Chondrocyte (in vitro differentiated cells): ENCODE results near the gene CENATAC. TPM values are rescaled to one million over a fixed set of nuclear protein-coding genes. Genes with fewer than 3 reads are reported as not detected.
"Not testable (repeated sequence)": the region's sequence is repeated elsewhere in the genome, so short reads cannot be mapped to it uniquely, and the experiment has no call there.

ENCODE experiments used
- DNase-seq: peaks from one replicate; pipeline ENCODE4 v3.0.0; 2021; ENCODE audit warnings: mixed read lengths, low spot score
- H3K27ac Mint-ChIP-seq: one replicate; pipeline ENCODE4 v1.8.0; 2021; ENCODE audit warnings: mild to moderate bottlenecking, moderate library complexity, mixed read lengths; ENCODE audit not compliant: unreplicated experiment
- H3K27me3 Mint-ChIP-seq: 2 replicates; pipeline ENCODE4 v1.8.0; 2021; ENCODE audit warnings: low read depth, mixed read lengths
- H3K36me3 Mint-ChIP-seq: 2 replicates; pipeline ENCODE4 v1.8.0; 2021; ENCODE audit warnings: low read depth, mixed read lengths
- H3K4me1 Mint-ChIP-seq: 2 replicates; pipeline ENCODE4 v1.8.0; 2021; ENCODE audit warnings: low read depth, mild to moderate bottlenecking, mixed read lengths
- H3K4me3 Mint-ChIP-seq: one replicate; pipeline ENCODE4 v1.8.0; 2021; ENCODE audit warnings: mild to moderate bottlenecking, moderate library complexity, mixed read lengths; ENCODE audit not compliant: unreplicated experiment
- H3K9me3 Mint-ChIP-seq: 2 replicates; pipeline ENCODE4 v1.8.0; 2021; ENCODE audit warnings: low read depth, mixed read lengths
- long read RNA-seq: library from polyadenylated mRNA; stranded (forward); transcript quantifications from one replicate; pipeline ENCODE4 v2.0.0, GENCODE V29; 2021
- total RNA-seq: library from RNA; stranded (reverse); gene quantifications from 3 replicates; pipeline ENCODE4 v1.2.1, GENCODE V29; 2021
- TF ChIP-seq, protein P1 (sequence below): fragments of 200-600 bp; sonication (generic); IDR thresholded peaks from 2 replicates; pipeline ENCODE4 v1.5.0; 2021; ENCODE audit warnings: antibody characterized with exemption, mild to moderate bottlenecking, moderate library complexity

The CENATAC gene, protein sequence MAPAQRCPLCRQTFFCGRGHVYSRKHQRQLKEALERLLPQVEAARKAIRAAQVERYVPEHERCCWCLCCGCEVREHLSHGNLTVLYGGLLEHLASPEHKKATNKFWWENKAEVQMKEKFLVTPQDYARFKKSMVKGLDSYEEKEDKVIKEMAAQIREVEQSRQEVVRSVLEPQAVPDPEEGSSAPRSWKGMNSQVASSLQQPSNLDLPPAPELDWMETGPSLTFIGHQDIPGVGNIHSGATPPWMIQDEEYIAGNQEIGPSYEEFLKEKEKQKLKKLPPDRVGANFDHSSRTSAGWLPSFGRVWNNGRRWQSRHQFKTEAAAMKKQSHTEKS
- total RNA-seq = 16.6 to 30.0 TPM (median 16.7 TPM) in 3 replicates
- long read RNA-seq, partial matches to known transcripts = 2 of 7 reads
- long read RNA-seq, other reads (novel, unspliced or antisense) = 3 of 7 reads

DNA sequence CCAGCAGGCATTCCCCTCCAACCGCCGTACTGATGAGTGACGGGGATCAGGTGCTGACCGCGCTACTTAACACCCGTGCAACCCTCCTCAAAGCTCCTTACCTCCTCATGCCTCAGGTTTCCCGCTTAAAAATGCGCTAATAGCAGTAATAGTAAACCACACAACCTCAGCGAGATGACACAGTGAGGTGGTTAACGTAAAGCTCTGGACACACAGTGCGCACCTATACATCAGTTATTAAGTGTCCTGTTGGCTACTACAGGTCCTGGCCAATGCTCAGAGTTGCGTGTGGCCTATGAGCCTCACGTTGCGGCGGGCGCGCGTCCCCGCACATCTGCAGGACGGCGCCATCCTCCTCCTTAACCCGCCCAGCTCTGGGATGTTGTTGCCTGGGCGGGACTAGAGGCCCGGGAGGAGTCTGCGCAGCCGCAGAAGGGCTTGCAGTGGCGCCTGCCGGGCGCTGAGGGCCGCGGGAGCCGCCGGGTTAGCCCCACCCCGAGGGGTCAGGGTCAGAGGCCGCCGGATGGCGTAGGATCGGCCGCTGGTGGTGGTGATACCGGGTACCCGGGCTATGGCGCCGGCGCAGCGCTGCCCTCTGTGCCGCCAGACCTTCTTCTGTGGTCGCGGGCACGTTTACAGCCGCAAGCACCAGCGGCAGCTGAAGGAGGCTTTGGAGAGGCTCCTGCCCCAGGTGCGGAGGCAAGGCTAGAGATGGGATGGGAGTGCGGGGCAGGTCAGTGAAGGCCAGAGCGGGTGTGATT is at the start of gene CENATAC:
CENATAC (plus strand) TSS at position 512 of the 761 bp plus-strand sequence; CDS start at position 572, 60 bp downstream.
- DNase-seq = peak; percentile 96
- Mint-ChIP-seq H3K4me1 (peaks cover 32% of the 10 kb centered on the region), H3K36me3 (peaks cover 2% of the 10 kb centered on the region), H3K27ac (peak within 1 kb of the TSS; percentile 90), H3K27me3 (no peaks in the 10 kb centered on the region), H3K9me3 (no peaks in the 10 kb centered on the region), H3K4me3 (peak within 1 kb of the TSS; percentile 96)
- TF ChIP-seq, protein P1, sequence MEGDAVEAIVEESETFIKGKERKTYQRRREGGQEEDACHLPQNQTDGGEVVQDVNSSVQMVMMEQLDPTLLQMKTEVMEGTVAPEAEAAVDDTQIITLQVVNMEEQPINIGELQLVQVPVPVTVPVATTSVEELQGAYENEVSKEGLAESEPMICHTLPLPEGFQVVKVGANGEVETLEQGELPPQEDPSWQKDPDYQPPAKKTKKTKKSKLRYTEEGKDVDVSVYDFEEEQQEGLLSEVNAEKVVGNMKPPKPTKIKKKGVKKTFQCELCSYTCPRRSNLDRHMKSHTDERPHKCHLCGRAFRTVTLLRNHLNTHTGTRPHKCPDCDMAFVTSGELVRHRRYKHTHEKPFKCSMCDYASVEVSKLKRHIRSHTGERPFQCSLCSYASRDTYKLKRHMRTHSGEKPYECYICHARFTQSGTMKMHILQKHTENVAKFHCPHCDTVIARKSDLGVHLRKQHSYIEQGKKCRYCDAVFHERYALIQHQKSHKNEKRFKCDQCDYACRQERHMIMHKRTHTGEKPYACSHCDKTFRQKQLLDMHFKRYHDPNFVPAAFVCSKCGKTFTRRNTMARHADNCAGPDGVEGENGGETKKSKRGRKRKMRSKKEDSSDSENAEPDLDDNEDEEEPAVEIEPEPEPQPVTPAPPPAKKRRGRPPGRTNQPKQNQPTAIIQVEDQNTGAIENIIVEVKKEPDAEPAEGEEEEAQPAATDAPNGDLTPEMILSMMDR = no peak

DNA sequence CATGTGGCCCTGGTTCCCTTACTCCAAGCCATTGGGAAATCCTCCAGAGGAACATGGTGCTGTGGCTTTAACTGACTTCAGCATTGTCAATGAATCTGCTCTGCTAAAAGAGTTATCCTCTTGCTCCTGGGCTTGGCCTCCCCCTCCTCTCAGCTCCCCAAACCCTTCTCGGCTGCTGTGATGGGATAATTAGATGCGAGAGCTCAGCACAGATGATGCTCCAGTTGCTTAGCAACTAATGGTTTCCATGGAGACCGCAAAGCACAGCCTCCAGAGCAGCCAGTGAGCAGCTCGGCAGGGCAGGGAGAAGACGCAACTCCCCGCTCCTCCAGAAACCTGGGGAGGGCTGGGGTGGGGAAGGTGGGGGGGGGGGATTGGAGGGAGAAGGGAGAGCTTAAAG is 44.7 kb upstream of the CENATAC start:
- TF ChIP-seq, protein P1 = no peak
- Mint-ChIP-seq H3K36me3 (no peaks in the 10 kb centered on the region), H3K4me3 (no peak overlapping the region), H3K4me1 (no peaks in the 10 kb centered on the region), H3K9me3 (no peaks in the 10 kb centered on the region), H3K27me3 (peaks cover 24% of the 10 kb centered on the region), H3K27ac (no peak overlapping the region)
- DNase-seq = no peak

DNA sequence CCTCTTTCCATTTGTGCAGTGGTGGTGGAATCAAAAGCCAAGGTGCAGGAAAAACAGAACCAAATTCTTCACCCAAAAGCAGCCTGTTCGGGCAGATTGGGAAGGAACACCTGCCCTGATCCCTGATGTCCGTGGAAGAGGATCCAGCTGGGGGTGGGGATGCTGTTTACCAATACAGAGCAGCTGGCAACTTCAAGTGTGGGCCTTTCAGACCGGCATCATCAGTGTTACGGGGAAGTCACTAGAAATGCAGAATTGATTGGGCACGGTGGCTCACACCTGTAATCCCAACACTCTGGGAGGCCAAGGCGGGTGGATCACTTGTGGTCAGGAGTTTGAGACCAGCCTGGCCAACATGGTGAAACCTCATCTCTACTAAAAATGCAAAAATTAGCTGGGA is 44.0 kb upstream of the CENATAC start:
- not testable (repeated sequence) for H3K27ac Mint-ChIP-seq, DNase-seq, H3K9me3 Mint-ChIP-seq, H3K4me1 Mint-ChIP-seq, H3K4me3 Mint-ChIP-seq, H3K36me3 Mint-ChIP-seq
- peaks cover 24% of the 10 kb centered on the region for H3K27me3 Mint-ChIP-seq

DNA sequence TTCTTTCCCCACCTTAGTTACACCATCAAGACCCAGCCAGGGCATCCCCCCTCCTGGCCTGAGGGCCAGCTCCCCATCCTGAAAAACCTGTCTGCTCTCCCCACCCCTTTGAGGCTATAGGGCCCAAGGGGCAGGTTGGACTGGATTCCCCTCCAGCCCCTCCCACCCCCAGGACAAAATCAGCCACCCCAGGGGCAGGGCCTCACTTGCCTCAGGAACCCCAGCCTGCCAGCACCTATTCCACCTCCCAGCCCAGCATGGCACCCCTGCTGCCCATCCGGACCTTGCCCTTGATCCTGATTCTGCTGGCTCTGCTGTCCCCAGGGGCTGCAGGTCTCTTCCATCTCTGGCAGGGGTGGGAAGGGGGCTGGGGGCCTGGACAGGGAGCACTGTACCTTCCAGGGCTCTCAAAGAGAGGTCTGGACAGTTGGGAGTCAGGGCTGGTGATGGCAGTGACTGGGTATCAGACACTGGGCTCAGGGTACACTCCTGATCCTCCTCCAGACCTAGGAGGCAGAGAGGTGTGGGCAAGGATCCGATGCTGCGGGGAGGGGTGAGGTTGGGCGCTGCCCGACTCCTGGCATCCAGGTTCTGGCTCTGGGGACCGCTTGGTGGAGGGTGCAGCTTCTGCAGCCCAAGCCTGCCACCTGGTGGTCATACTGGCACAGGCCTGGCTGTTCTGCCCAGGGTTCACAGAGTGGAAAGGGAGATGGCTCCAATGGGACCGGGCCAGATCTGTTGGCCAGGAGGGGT is 41.7 kb upstream of the CENATAC start, which contains the start of gene UPK2:
UPK2 (plus strand) TSS at position 205 of the 753 bp plus-strand sequence; CDS start at position 258, 53 bp downstream.
- no peak for DNase-seq
- Mint-ChIP-seq H3K4me3 (no peak within 1 kb of the TSS), H3K4me1 (no peaks in the 10 kb centered on the region), H3K27ac (no peak within 1 kb of the TSS), H3K9me3 (no peaks in the 10 kb centered on the region), H3K36me3 (no peaks in the 10 kb centered on the region), H3K27me3 (peaks cover 26% of the 10 kb centered on the region)
- TF ChIP-seq, protein P1 = peak; percentile 96

DNA sequence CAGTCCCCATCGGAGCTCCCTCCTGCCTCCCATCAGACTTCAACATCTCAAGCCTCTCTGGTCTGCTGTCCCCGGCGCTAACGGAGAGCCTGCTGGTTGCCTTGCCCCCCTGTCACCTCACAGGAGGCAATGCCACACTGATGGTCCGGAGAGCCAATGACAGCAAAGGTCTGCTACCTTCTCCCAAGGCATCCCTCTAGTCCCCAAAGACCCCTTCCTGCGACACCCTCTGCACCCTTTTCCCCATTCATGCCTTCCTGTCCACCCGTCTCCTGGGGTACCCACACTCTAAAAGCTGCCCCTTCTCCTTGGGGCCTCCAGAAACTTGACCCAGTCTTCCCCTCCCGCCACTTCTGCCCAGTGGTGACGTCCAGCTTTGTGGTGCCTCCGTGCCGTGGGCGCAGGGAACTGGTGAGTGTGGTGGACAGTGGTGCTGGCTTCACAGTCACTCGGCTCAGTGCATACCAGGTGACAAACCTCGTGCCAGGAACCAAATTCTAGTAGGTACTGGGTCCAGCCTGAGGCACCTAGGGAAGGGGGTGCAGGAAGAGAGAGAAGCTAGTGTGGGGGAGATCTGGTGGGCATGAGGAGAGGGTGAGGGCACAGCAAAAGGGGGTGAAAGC is 41.0 kb upstream of the CENATAC start:
- Mint-ChIP-seq H3K36me3 (no peaks in the 10 kb centered on the region), H3K4me1 (no peaks in the 10 kb centered on the region), H3K27me3 (peaks cover 25% of the 10 kb centered on the region), H3K4me3 (no peak overlapping the region), H3K9me3 (no peaks in the 10 kb centered on the region), H3K27ac (no peak overlapping the region)
- TF ChIP-seq, protein P1 = peak; percentile 55
- no peak for DNase-seq
